Aorta (tissue), 5 donors: ENCODE measurements around the gene TRIM7. TPM values are rescaled to one million over a fixed set of nuclear protein-coding genes. Genes with fewer than 3 reads are reported as not detected.

ENCODE experiments used
- ATAC-seq: fragments of 200-7000 bp; cut with Tn5 transposase; one replicate; pipeline ENCODE4 v1.9.1; 2022; ENCODE audit warnings: moderate library complexity; ENCODE audit not compliant: low FRiP score
- DNase-seq, 2 donors: peaks; one replicate each; pipeline ENCODE4 v3.0.0-alpha.2; 2020
- H3K27ac ChIP-seq, 2 donors: one replicate each; pipeline ENCODE4 v1.5.1; 2013; ENCODE audit warnings: low read length in 2 of 2, mild to moderate bottlenecking in 2 of 2, moderate library complexity in 2 of 2, control low read depth in 1 of 2, inconsistent platforms in 1 of 2, low read depth in 1 of 2
- H3K27me3 ChIP-seq, 2 donors: one replicate each; pipeline ENCODE4 v1.6.1; 2013; ENCODE audit warnings: control low read depth in 1 of 2, low read length in 1 of 2, mild to moderate bottlenecking in 1 of 2, moderate library complexity in 1 of 2; ENCODE audit not compliant: insufficient read depth in 2 of 2, control insufficient read depth in 1 of 2
- H3K36me3 ChIP-seq, 2 donors: one replicate each; pipeline ENCODE4 v1.6.1; 2013; ENCODE audit warnings: control low read depth in 1 of 2, low read length in 1 of 2, mild to moderate bottlenecking in 1 of 2; ENCODE audit not compliant: insufficient read depth in 2 of 2, control insufficient read depth in 1 of 2
- H3K4me1 ChIP-seq, 2 donors: one replicate each; pipeline ENCODE4 v1.6.1; 2013; ENCODE audit warnings: low read length in 2 of 2, control low read depth in 1 of 2, mild to moderate bottlenecking in 1 of 2, moderate library complexity in 1 of 2; ENCODE audit not compliant: insufficient read depth in 2 of 2, control insufficient read depth in 1 of 2
- H3K4me3 ChIP-seq, 2 donors: one replicate each; pipeline ENCODE4 v1.5.1; 2013; ENCODE audit warnings: low read length in 2 of 2, control low read depth in 1 of 2, mild to moderate bottlenecking in 1 of 2
- H3K9me3 ChIP-seq: one replicate; pipeline ENCODE4 v1.6.1; 2013; ENCODE audit warnings: mild to moderate bottlenecking, low read length; ENCODE audit not compliant: control insufficient read depth
- WGBS, 2 donors: extraction: QIAGEN DNeasy Blood & Tissue Kit; methylation state at CpG; one replicate each; pipeline ENCODE4 v1.1.7; 2013; 5-methylcytosine and 5-hydroxymethylcytosine counted together
- intact Hi-C, 2 donors: fragments of 100-400 bp; cut with DNase I; formaldehyde crosslinking; loops; one replicate each; pipeline versions ENCODE4 v1.14.2 to v1.15.0; 2022
- long read RNA-seq, 2 donors: library from polyadenylated mRNA; unstranded; transcript quantifications; one replicate each; pipeline ENCODE4 v2.0.0, GENCODE V29; 2020 to 2021
- polyA plus RNA-seq, 2 donors: library from polyadenylated mRNA; stranded (reverse); fragments of 200-250 nt; gene quantifications; one replicate each; pipeline ENCODE4 v1.2.3, GENCODE V29; 2013
- total RNA-seq, 2 donors: library from RNA; stranded (reverse); fragmentation: NEBNext Ultra II Directional; extraction: Animal tissue kit (Norgen Biotek cat#: 25700); gene quantifications; one replicate each; pipeline ENCODE4 v1.2.1, GENCODE V29; 2021
- donor health status: healthy with polysubstance abuse.
- donor health status: Bipolar disorder and iron deficiency.
- donor health status: DM: no; HTN: no; CAD: no.
- donor health status: DM: no; HTN: no; CAD: no.
- donor health status: DM: yes; HTN: yes; CAD: no.

The TRIM7 gene
- 1 to 10 TPM; 3.0 to 6.9 TPM for total RNA-seq
- polyA plus RNA-seq = 1 to 10 TPM; 4.3 to 6.3 TPM
- long read RNA-seq, donor 1, partial matches to known transcripts = 0 of 1 reads
- long read RNA-seq, donor 1, other reads (novel, unspliced or antisense) = 0 of 1 reads
- long read RNA-seq, donor 2, partial matches to known transcripts = 0 of 8 reads
- long read RNA-seq, donor 2, other reads (novel, unspliced or antisense) = 5 of 8 reads

DNA sequence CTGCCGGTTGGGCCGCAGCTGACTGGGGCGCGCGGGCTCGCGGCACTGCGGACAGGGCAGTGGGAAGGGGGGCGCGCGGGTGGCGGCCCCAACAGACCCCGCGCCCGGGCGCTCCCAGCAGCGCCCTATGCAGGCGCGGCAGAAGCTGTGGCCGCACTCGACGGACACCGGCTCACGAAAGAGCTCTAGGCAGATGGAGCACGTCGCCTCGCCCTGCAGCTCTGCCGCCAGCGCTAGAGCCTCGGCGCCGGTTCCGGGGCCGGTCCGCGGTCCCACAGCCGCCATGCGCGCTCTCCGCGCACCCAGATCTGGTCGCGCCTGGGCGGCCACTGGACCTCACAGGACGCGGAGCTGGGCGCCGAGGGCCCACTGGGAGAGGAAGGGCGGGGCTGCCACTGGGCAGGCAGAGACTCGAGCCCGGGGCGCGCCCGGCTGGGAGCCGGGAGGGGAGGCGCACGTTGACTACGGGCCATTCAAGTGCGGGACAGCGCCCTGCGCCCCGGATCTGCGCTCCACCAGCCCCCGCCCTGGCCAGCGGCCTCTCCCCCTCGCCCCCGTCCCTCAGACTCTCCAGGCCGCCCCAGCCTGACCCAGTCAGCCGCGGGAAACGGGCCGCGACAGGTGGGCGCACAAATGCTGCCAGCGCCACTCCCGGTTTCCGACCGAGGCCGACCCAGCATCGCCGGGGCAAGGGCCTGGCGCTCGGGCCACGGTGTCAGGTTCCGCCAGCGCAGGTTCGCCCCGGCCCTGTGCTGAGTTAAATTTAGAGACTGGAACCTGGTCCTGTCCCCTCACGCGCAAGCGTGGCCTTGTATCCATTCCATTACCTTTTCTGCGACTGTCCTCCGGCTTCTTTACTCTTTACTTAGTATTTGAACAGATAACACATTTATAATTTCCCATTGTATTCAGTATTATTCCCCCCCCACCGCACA lies at the start of gene TRIM7:
TRIM7 (minus strand) TSS at position 371 of the 935 bp plus-strand sequence; CDS start at position 285, 86 bp downstream.
- H3K36me3 ChIP-seq = no peaks in the 10 kb centered on the region
- H3K4me3 ChIP-seq = peak within 1 kb of the TSS; percentile 45 to 59
- H3K27me3 ChIP-seq = no peaks in the 10 kb centered on the region
- no peaks in the 10 kb centered on the region for H3K9me3 ChIP-seq
- no peaks in the 10 kb centered on the region for H3K4me1 ChIP-seq
- ATAC-seq (peak; percentile 1), DNase-seq (peak; percentile 80 to 89)
- 1% methylated on average over 87 to 94 of the region's 94 CpGs for WGBS, 2 donors
- peak within 1 kb of the TSS in 1 of 2 donors; percentile 49 for H3K27ac ChIP-seq
- intact Hi-C loops = no loop called here

DNA sequence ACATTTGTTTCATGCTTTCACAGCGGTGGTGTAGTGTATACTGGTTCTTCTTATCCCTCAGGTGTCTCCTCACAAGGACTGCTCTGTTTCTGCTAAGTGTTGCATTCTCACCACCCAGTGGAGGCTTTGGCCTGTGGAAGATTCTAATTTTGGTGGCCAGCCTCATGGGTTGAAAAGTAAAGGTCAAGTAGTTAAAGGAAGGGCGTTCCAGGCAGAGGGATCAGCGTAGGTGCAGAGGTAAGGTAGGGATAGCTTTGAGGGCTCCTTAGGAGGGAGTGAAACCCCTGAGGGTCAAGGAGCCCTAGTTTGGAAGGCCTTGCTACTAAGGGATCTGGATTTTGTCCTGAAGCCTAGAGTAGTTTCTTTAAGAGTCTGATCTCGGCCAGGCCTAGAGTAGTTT lies 43.3 kb upstream of the TRIM7 start:
- H3K4me1 ChIP-seq = peaks cover 1 to 2% of the 10 kb centered on the region in 2 donors
- peaks cover 0 to 1% of the 10 kb centered on the region in 2 donors for H3K36me3 ChIP-seq
- no peak overlapping the region for H3K27ac ChIP-seq
- H3K9me3 ChIP-seq = no peaks in the 10 kb centered on the region
- ATAC-seq (no peak), DNase-seq (no peak)
- H3K4me3 ChIP-seq = peak overlapping the region; percentile 16 to 36
- 58 to 62% methylated on average over 4 of the region's 4 CpGs for WGBS, 2 donors
- intact Hi-C loops = loop anchor here in 1 of 2 donors (10.0 kb wide), 1 partner anchor 443 kb away; the partner anchor contains the start of gene MGAT1
- no peaks in the 10 kb centered on the region for H3K27me3 ChIP-seq

DNA sequence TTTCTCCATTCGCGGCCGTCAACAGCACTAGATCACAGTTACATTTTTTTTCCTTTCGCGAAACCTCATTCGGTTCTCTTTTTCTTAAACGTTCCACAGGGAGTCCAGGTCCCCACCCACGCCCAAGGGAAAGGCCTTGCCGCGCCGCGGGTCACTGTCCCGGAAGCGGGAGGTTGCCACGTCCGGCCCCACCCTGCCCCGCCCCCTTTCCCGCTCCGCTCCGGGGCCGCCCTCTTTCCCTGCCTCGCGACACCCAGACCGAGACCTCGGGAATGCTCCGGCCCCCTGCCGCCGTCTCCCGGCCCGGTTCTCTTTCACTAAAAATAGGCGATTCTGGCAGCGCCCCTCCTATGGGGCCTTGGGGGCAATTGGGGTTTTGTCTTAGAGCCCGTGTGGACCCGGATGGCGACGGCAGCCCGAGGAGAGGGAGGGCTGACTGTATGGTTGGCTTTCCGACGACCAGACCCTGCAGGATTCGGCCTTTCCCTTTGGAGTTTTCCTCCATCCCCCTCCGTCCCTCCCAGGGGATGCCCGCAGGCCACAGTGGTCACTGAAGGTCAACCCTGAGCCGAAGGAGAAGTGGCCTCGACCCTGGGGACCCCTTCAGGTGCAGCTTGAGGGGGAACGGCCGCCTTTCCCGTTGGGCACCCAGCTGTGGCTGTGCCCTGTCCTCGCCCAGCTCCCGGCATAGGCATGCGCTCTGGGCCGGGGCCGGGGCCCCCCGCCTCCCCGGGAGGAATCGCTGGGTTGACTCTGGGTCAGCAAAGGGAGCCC lies 41.5 kb upstream of the TRIM7 start:
- Histone ChIP-seq H3K9me3 (no peaks in the 10 kb centered on the region), H3K27me3 (no peaks in the 10 kb centered on the region), H3K4me1 (peaks cover 0 to 2% of the 10 kb centered on the region in 2 donors), H3K36me3 (peaks cover 0 to 3% of the 10 kb centered on the region in 2 donors), H3K27ac (peak overlapping the region; percentile 51 to 98), H3K4me3 (peak overlapping the region; percentile 67 to 73)
- WGBS, 2 donors = 0% methylated on average over 53 to 55 of the region's 55 CpGs
- intact Hi-C loops = loop anchor here in 1 of 2 donors (10.0 kb wide), 1 partner anchor 442 kb away; the partner anchor contains the start of gene MGAT1
- DNase-seq = peak; percentile 94 to 97
- ATAC-seq = peak; percentile 91

DNA sequence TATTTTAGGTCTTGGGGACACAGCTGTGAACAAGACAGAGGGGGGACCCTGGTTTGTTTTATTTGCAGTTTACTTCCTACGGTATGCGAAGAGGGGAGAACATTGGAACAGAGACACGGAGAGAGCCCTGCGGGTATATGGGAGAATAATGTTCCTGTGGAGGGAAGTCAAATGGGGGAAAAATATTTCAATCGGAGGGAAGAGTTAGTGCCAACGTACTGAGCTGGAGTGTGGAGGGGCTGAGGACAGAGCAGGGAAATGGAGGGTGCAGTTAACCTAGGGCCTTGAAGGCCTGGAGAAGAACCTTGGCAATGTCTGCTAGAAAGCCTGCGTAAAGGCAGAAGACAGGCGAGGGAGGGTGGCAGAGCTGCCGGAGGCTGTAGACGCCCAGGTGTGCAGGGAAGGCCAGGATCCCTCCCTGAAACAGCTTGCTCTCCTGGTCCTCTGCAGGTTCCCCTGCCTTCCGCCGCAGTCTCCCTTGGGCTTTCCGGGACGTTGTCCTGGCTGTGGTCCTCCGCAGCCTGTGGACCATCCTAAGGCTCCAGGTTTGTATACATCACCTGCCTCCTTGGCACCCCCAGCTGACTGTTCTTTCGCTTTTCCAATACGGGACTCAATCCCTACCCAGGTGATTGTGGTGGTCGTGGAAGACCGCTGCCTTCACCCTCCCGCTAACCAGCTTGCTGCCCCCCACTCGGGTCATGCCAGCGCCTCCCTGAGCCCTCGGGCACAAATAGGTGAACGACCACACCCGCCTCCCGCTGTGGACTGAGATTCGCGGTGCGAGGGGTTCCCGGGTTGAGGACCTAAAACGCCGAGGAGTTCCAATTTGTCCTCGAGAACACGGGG lies 40.7 kb upstream of the TRIM7 start:
- peak overlapping the region; percentile 5 to 98 for H3K27ac ChIP-seq
- intact Hi-C loops = loop anchor here in 1 of 2 donors (10.0 kb wide), 1 partner anchor 441 kb away; the partner anchor contains the start of gene MGAT1
- ATAC-seq = no peak
- H3K9me3 ChIP-seq = no peaks in the 10 kb centered on the region
- peaks cover 0 to 4% of the 10 kb centered on the region in 2 donors for H3K36me3 ChIP-seq
- DNase-seq = peak in 1 of 2 donors; percentile 62
- WGBS, 2 donors = 24 to 27% methylated on average over 32 to 34 of the region's 34 CpGs
- H3K4me1 ChIP-seq = peaks cover 0 to 2% of the 10 kb centered on the region in 2 donors
- H3K4me3 ChIP-seq = peak overlapping the region; percentile 22 to 73
- no peaks in the 10 kb centered on the region for H3K27me3 ChIP-seq

DNA sequence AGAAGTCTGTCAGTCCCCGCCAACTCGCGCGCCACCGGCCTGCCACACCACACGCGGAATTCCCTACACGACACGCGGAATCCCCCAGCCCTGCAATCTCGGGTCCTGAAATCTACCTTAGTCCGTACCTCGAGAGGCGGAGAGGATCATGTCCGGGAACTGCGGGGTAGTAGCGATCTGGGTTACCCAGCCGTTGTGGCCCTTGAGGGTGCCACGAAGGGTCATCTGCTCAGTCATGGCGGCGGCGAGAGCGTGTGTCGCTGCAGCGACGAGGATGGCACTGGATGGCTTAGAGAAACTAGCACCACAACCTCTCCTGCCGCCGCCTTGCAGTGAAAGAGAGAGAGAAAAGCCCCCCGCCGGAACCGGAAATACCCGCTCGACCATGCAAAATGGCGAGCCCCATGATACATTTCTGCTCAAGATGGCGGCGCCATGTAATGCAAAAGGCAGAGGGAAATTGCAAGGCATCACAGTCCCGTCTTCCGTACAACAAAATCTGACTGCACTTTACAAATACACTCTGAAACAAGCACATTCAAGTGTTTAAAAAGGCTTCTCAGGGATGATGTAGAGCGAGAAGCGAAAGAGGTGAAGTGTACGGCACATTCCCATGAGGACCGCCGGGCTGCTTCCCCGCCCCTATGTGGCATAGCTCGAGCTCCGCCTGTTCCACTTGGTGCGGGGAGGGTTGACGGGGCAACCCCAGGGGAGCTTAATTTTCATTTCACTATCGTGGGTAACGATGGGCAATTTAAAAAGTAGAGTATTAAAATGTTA lies 38.8 kb upstream of the TRIM7 start, which contains the start of gene RACK1:
RACK1 (minus strand) TSS at position 343 of the 780 bp plus-strand sequence; CDS start at position 237, 106 bp downstream.
- H3K4me1 ChIP-seq = no peaks in the 10 kb centered on the region
- ATAC-seq = peak; percentile 86
- H3K36me3 ChIP-seq = peaks cover 0 to 11% of the 10 kb centered on the region in 2 donors
- H3K27me3 ChIP-seq = no peaks in the 10 kb centered on the region
- peak within 1 kb of the TSS; percentile 7 to 78 for H3K27ac ChIP-seq
- intact Hi-C loops = loop anchor here (1.0 to 10.0 kb wide), 2 partner anchors 20 to 439 kb away; partner anchors contain the start of genes MGAT1 (in 1 of the 2) and TRIM41 (in 1 of the 2)
- DNase-seq = peak; percentile 92 to 96
- H3K9me3 ChIP-seq = no peaks in the 10 kb centered on the region
- WGBS, 2 donors = 1% methylated on average over 50 of the region's 50 CpGs
- peak within 1 kb of the TSS; percentile 57 to 76 for H3K4me3 ChIP-seq

DNA sequence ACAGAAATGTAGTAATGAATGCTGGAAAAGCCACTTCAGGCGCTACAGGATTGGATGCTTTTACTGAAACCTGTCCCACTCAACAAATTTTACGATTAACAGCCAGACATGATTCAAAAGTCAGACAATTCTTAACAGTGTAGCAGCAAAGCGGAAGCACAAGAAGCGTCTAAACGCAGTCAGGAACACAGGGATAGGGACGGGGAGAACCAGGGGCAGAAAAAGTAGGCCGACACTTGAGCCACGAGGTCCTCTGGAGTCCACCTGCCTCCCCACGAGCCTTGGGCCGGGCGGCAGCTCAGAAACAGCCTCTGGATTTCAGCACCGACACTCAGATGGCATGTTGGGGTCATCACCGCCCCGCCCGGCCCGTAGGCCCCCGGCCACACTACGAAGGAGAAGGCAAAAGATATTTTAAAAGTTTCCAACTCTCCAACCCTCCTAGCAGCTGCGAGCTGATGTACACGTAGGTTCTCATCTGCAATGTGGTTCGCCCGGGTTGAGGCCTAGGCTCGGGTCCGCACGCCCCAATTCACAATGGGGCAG lies 38.1 kb upstream of the TRIM7 start:
- intact Hi-C loops = loop anchor here in 1 of 2 donors (10.0 kb wide), 1 partner anchor 438 kb away; the partner anchor contains the start of gene MGAT1
- peak overlapping the region; percentile 7 to 44 for H3K27ac ChIP-seq
- H3K9me3 ChIP-seq = no peaks in the 10 kb centered on the region
- H3K4me1 ChIP-seq = no peaks in the 10 kb centered on the region
- H3K27me3 ChIP-seq = no peaks in the 10 kb centered on the region
- peak overlapping the region; percentile 57 to 76 for H3K4me3 ChIP-seq
- DNase-seq (peak in 1 of 2 donors; percentile 81), ATAC-seq (peak; percentile 42)
- WGBS, 2 donors = 1% methylated on average over 20 to 25 of the region's 25 CpGs
- H3K36me3 ChIP-seq = peaks cover 0 to 11% of the 10 kb centered on the region in 2 donors

DNA sequence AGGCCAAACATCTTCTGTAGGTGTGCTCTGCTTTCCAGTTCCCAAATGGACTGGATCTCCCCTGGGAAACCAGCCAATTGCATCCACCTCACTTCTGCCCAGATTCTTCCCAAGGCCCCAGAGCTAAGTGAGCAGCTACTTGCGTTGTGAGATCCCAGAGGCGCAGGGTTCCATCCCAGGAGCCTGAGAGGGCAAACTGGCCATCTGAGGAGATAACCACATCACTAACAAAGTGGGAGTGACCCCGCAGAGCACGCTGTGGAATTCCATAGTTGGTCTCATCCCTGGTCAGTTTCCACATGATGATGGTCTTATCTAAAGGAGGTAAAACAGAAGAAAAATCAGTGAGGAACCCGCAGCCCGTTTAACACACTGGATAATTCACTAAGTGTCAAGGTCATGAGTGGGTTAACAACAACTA lies 37.0 kb upstream of the TRIM7 start:
- DNase-seq (peak in 1 of 2 donors; percentile 40), ATAC-seq (no peak)
- H3K36me3 ChIP-seq = peaks cover 5 to 21% of the 10 kb centered on the region in 2 donors
- intact Hi-C loops = loop anchor here in 1 of 2 donors (10.0 kb wide), 1 partner anchor 437 kb away; the partner anchor contains the start of gene MGAT1
- no peaks in the 10 kb centered on the region for H3K9me3 ChIP-seq
- WGBS, 2 donors = 43 to 48% methylated on average over 6 of the region's 6 CpGs
- no peaks in the 10 kb centered on the region for H3K4me1 ChIP-seq
- H3K4me3 ChIP-seq = no peak overlapping the region
- H3K27me3 ChIP-seq = no peaks in the 10 kb centered on the region
- no peak overlapping the region for H3K27ac ChIP-seq
